Activated naive CD4-positive, alpha-beta T cell treated with anti-CD3 and anti-CD28 coated beads for 36 hours (primary cell): ENCODE data around the gene FADS6. TPM values are rescaled to one million over a fixed set of nuclear protein-coding genes. Genes with fewer than 3 reads are reported as not detected.

Experiments used
- total RNA-seq, 2 experiments: library from RNA; stranded (reverse); gene quantifications; one replicate each; pipeline ENCODE4 v1.2.3, GENCODE V29; 2021

FADS6 gene
- total RNA-seq, 2 experiments from 2014 or later = not detected

Other genes starting within 250 kb of the FADS6 start
- gene CD300LF, start 180.7 kb downstream of the FADS6 start, total RNA-seq = not detected
- gene RAB37, start 156.4 kb downstream of the FADS6 start, total RNA-seq = 1 to 10 TPM; 2.1 to 2.3 TPM
- 10 to 100 TPM; 70.8 to 77.6 TPM for gene NHERF1, start 145.0 kb downstream of the FADS6 start, total RNA-seq
- gene NAT9, start 117.3 kb downstream of the FADS6 start, total RNA-seq = 10 to 100 TPM; 42.1 to 43.9 TPM
- under 1 TPM in 1 of 2 experiments, not detected in 1; 0.07 TPM for gene GRIN2C, start 33.7 kb downstream of the FADS6 start, total RNA-seq
- gene FDXR, start 20.6 kb downstream of the FADS6 start, total RNA-seq = 10 to 100 TPM; 61.8 to 67.6 TPM
- not detected for gene USH1G, start 29.6 kb upstream of the FADS6 start, total RNA-seq
- not detected for gene OTOP2, start 30.6 kb upstream of the FADS6 start, total RNA-seq
- not detected for gene OTOP3, start 42.3 kb upstream of the FADS6 start, total RNA-seq
- gene HID1, start 79.1 kb upstream of the FADS6 start, total RNA-seq = 1 to 10 TPM in 1 of 2 experiments, under 1 TPM in 1; 0.91 to 1.6 TPM
- under 1 TPM; 0.49 to 0.93 TPM for gene CDR2L, start 94.0 kb upstream of the FADS6 start, total RNA-seq
- gene MRPL58, start 119.0 kb upstream of the FADS6 start, total RNA-seq = 10 to 100 TPM; 60.6 to 64.5 TPM
- 100 to 1,000 TPM; 227 to 249 TPM for gene ATP5PD, start 153.3 kb upstream of the FADS6 start, total RNA-seq
- 10 to 100 TPM; 18.7 to 20.8 TPM for gene KCTD2, start 153.6 kb upstream of the FADS6 start, total RNA-seq
- gene SLC16A5, start 194.3 kb upstream of the FADS6 start, total RNA-seq = 1 to 10 TPM; 2.5 to 3.1 TPM
- 1 to 10 TPM; 3.8 to 4.9 TPM for gene ARMC7, start 216.3 kb upstream of the FADS6 start, total RNA-seq
- 10 to 100 TPM; 49.7 to 55.2 TPM for gene NT5C, start 238.1 kb upstream of the FADS6 start, total RNA-seq